ENCODE results near the gene TMEM130.

TMEM130 gene, protein sequence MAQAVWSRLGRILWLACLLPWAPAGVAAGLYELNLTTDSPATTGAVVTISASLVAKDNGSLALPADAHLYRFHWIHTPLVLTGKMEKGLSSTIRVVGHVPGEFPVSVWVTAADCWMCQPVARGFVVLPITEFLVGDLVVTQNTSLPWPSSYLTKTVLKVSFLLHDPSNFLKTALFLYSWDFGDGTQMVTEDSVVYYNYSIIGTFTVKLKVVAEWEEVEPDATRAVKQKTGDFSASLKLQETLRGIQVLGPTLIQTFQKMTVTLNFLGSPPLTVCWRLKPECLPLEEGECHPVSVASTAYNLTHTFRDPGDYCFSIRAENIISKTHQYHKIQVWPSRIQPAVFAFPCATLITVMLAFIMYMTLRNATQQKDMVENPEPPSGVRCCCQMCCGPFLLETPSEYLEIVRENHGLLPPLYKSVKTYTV

DNA sequence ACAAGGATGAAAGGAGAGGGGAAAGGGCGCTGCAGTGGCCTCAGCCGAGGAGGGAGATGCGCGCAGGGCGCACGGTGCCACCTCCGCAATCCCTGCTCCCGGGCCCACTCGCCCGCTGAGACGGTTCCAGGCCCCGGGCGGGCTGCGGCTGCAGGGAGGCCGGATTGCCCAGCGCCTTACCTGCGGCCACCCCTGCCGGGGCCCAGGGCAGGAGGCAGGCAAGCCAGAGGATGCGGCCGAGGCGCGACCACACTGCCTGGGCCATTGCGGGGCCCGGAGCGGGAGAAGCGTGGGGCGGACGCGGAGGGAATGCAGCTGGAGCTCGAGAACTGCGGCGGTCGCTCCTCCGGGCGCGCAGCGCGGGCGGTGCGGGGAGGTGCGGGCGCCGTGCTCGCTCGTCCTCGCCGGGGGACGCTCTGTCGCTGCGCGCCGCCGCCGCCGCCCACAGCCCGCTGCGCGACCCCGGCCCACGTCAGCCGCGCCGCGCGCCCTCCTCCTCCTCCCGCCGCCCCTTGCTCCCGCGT lies at the start of gene TMEM130:
Gene TMEM130, minus strand, starts transcription at position 418 of the 524 bp plus-strand sequence. Its CDS starts 153 bp downstream, at position 265.
- DNase-seq: peak in 7 of 56 donors; percentile 32 to 69 (median 63)

DNA sequence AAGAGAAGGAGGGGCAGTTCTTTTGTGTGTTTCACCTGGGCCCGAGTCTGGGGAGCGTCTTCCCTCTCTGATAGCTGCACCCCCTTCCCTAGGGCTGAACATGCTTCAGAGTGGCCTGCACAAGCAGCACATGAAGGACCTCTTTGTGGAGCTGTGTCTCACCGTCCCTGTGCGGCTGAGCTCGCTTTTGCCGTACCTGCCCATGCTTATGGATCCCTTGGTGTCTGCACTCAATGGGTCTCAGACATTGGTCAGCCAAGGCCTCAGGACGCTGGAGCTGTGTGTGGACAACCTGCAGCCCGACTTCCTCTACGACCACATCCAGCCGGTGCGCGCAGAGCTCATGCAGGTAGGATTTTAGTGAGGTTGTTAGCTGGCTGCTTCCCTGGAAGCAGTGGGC lies 47.5 kb upstream of the TMEM130 start:
- no peak for DNase-seq

DNA sequence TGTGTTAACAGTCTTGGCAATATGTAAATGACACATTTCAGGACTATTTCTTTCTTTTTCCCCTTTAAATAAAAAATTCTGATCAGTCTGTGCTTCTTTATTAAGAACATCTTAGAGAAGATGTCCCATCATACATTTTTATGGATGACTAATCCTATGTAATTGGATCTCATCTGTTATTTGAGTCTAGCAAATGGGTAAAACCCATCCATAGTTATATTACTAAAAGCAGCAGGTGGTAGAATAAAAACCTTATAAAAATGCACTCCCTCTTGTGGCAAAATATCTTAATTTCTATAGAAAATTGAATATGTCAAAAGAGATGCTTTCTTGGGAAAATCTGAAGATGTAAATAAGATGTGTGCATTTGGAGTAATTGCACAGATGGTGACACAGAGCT lies 43.8 kb upstream of the TMEM130 start:
- DNase-seq: no peak

DNA sequence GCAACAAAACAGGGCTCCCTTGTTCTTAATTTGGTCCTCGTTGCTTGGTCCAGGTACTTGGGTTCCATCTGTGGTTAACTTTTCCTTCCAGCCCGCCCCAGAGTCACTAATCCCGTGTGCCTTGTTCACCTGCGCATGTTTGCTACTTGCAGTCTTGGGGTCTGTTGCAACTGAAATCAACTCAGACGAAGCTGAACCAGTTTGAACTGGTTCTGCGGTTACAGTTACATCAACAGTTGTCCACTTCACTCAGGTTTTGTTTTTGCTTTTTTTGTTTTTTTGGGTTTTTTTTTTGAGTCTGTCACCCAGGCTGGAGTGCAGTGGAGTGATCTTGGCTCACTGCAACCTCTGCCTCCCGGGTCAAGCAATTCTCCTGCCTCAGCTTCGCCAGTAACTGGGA lies 43.2 kb upstream of the TMEM130 start:
- no peak for DNase-seq

DNA sequence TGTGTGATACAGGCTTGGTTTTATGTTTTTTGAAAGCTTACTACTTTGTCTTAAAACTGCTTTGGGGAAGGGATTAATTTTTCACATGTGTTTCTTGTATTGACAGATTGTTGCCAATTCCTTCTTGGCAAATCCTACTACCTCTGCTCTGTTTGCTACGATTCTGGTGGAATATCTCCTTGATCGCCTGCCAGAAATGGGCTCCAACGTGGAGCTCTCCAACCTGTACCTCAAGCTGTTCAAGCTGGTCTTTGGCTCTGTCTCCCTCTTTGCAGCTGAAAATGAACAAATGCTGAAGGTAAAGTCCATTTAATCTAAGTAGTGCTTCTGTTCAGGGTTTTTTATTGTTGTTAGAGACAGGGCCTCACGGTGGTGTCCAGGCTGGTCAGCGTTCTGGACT lies 42.1 kb upstream of the TMEM130 start:
- no peak for DNase-seq

DNA sequence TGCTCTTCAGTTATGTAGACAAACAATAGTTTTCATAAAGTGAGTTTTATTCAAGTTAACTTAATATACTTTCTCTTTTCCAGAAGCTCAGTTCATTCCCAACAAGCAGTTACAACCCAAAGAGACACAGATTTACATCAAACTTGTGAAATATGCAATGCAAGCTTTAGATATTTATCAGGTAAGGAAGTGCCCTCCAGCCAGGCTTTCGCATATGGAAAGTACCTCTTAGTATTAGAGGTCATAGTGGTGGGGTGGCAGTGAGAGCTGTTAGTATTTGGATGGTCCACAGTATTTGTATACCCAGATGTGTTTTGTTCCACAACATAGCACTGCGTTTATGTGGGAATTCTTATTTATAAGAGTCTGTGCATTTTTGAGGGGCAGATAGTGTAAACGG lies 40.6 kb upstream of the TMEM130 start:
- no peak for DNase-seq

DNA sequence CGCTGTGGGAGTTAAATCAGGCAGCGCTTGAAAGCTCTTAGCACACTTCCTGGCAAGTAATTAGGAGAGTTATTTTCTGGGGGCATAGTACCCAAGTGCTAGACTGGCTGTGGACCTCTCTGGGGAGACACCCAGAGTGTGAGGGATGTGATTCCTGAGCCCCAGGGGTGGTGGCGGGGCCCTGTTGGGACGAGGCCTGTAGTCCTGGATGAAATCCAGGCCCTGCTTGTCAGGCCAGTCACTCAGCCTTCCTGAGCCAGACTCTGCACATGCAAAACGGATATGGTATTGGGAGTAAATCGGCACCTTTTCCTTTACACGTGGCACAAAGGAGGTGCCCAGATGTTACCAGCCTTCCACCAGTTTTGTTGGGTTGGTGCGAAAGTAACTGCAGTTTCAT lies 39.7 kb upstream of the TMEM130 start:
- no peak for DNase-seq

DNA sequence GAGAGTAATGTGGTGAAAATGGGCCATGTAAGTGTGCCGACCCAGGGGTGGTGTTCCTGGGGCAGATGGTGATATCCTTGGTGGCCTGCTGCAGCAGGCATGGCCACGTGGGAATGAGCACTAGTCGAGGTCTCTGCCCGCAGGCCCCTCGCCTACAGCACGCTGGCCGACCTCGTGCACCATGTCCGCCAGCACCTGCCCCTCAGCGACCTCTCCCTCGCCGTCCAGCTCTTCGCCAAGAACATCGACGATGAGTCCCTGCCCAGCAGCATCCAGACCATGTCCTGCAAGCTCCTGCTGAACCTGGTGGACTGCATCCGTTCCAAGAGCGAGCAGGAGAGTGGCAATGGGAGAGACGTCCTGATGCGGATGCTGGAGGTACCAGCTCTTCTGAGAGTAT lies 38.8 kb upstream of the TMEM130 start:
- no peak for DNase-seq

DNA sequence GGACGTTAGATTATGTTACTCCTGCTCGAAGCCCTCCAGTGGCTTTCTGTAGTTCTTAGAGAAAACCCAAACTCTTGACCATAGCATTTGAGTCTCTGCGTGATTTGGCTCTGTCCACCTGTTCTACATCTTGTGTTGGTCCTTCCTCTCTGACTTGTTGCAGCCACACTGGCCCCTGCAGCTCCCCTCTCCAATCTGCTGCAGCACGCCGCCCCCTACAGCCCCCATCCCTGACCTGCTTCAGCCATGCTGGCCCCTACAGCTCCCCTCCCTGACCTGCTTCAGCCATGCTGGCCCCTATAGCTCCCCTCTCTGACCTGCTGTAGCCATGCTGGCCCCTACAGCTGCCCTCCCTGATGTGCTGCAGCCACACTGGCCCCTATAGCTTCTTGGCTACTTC lies 37.8 kb upstream of the TMEM130 start:
- DNase-seq: no peak

DNA sequence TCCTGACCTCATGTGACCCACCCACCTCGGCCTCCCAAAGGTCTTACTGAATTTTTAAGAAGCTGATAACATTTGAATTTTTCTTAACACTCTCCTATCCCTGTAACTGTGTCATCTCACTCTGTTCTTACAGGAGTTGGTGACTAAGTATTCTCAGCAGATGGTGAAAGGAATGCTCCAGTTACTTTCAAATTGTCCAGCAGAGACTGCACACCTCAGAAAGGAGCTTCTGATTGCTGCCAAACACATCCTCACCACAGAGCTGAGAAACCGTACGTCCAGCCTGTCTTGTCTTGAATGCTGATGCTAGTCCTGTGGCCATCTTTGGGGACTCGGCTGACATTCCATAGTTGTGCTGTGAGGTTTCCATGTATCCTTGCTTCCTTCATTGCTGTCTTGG lies 33.4 kb upstream of the TMEM130 start:
- no peak for DNase-seq

DNA sequence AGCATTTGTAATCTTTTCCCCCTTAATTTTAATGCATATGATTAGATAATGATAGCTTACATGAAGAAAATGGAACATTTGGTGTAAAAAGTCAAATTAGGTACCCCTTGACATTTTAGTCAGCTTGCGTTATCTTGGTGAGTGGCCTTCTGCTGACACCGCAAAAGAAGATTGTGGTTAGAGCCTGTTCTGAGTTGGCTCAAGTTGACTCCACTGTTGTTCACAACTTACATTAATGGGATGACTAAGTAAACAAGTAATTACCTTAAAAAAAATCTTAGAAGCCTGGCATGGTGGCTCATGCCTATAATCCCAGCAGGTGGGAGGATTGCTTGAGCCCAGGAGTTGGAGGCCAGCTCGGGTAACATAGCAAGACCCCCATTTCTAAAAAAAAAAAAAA lies 32.7 kb upstream of the TMEM130 start:
- no peak for DNase-seq

DNA sequence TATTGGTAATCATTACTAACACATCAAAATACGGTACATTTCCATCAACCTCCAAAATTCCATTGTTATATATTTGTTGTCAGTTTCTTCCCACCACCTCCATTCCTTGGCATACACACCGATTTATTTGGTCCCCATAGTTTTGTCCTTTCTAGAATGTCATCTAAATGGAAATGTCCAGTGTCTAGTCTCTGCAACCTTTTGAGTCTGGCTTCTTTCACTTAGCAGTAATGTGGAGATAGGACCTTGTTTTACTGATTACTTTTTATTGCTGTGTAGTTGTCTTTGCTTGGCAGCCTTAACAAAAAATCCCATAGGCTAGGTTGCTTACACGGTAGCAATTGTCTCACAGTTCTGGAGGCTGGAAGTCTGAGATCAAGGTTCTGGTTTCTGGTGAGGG lies 31.0 kb upstream of the TMEM130 start:
- DNase-seq: no peak

DNA sequence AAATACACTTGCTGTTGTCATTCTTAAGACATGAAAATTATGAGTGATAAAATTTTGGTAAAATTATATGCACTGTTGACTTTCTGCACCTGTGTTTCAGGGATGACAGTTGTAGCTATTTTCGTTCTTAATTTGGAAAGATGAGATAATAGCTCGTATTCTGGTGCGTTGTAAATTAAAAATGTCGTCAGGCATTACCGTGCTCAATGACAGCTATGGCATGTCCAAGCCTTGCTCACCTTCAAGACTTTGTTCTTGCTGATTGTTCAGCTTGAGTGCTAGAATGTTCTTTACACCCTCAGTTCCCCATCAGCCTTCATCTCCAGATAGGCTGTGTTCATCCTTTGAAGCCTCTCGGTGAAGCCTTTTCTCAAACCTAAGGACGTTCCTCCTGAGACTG lies 30.0 kb upstream of the TMEM130 start:
- no peak for DNase-seq

DNA sequence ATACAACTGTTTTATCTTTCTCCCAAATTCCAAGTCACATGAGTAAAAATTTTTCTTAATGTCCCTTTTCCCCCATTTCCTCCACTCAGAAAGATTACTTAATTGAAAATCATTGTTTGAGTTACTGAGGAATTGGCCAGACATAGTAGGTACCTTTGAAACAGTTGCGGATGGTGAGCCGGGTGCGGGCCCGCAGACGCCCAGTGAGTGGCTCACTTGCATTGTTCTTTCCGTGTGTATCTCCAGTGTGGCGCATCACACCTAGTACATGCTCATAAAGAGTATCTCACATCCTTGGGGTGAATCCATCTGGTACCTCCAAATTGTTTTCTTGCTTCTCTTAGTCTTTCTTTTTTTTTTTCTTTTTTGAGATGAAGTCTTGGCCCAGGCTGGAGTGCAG lies 22.8 kb upstream of the TMEM130 start:
- DNase-seq: no peak

DNA sequence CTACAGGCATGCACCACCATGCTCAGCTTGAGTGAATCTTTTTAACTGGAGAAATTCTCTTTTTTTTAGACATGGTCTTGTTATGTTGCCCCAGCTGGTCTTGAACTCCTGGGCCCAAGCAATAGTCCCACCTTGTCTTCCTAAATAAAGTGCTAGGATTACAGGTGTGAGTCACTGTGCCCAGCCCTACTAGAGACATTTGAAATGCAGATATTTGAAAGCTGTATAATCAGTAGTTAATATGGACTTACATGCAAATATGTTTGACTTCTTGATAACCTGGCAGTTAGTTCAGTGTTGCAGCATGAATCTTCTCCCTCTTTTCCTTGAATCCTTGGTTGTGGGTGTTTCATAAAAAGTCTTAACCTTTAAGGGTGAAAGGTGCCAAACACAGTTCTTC lies 17.2 kb upstream of the TMEM130 start:
- no peak for DNase-seq

DNA sequence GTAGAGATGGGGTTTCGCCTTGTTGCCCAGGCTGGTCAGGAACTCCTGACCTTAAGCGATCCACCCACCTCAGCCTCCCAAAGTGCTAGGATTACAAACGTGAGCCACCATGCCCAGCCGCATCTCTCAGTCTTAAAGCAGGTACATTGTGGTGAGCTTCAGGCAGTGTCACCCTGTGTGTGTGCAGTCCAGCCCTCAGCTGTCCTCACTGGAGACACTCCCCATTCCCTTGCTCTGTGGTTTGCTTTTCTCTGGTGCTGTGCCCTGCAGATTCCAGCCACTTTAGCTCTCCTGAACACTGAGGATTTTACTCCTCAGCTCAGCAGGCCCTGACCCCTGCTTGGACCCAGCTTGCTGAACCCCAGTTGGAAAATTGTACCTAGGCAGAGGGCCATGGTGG lies 14.6 kb upstream of the TMEM130 start:
- DNase-seq: no peak

DNA sequence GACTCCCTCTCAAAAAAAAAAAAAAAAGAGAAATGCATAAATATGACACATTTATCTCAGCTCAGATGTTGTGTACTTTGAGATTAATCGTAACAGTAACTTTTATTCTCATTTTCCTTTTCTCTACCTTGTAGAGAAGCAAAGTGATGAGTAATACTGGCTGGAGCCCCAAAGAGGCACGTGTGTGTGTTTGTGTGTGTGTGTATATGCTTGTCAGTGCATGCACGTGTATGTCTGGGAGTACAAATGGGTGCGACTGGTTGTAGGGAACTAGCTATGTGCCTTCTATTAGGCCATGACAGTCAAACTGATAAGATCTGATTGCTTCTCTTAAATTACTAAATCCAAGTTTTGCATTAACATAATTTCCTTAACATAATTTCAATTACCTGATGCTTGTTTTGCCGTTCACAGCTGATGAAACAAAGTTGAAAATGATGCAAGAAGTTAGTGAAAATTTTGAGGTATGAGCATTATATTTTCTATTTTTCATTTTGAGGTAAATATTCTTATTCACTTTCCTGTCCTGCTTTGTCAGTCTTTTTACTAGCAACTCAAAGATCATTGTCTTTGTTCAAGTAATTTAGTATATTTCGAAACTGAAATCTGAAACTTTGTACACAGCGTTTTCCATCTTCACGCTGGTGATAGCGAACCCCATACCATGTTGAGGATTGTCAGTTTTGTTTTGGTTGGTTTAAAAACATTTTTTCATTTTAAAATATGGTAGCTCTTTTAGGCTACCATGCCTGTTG lies 11.9 kb upstream of the TMEM130 start:
- DNase-seq: no peak

DNA sequence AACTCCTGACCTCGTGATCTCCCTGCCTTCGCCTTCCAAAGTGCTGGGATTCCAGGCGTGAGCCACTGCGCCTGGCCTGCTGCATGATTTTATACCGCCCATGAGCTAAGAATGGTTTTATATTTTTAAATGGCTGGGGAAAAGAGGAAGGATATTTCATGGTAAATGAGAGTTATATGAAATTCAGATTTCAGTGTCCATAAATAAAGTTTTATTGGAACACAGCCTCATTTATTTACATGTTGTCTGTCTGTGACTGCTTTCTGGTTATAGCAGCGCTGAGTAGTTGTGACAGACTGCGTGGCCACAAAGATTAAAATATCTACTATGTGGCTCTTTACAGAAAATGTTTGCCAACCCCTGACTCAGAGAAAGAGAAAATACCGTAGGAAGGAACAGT lies 10.7 kb upstream of the TMEM130 start:
- DNase-seq: no peak

DNA sequence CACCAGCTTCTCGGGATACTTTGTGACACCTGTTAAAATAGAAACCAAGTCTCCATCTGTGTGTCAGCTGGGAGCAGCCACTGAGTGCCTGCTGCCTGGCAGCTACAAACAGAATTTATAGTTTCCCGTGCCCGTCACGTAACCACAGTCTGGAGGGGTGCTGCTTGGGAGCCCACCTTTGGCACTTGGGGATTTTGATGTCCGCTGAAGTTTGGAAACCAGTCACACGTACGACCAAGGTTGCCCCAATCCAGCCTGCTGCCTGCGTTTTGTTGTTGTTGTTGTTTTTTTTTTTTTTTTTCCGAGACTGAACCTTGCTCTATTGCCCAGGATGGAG lies 10.1 kb upstream of the TMEM130 start:
- no peak for DNase-seq

DNA sequence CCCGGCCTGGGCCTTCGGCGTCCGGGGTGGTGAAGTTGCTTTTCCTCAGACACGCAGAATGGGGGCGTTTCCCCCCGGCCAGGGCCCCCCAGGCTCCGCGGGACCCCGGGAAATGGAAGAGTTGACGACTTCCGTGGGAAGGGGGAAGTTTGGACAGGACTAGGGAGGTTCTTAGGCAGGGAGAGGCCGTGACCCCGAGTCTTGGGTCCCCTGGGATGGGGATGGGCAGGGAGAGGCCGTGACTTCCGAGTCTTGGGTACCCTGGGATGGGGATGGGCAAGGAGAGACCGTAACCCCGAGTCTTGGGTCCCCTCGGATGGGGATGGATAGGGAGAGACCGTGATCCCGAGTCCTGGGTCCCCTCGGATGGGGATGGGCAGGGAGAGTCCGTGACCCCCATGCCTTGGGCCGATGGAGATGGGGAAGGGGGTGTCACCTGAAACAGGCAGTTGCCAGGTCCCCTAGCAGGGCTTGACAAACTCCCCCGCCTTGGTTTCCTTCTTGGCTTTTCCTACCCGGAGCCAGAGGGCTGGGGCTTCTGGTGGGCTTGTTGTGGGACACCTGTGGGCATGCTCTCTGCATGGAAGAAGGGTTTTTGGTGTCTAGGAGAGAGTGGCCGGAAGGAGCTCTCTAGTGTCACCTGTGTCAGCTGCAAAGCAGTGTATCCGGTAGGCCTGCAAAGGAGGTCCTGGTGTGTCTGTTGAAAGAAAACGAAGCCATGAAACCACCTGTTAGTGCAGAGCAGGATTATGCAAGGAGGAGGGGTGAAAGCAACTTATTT lies 9.6 kb upstream of the TMEM130 start:
- peak in 6 of 56 donors; percentile 6 to 30 (median 12) for DNase-seq

DNA sequence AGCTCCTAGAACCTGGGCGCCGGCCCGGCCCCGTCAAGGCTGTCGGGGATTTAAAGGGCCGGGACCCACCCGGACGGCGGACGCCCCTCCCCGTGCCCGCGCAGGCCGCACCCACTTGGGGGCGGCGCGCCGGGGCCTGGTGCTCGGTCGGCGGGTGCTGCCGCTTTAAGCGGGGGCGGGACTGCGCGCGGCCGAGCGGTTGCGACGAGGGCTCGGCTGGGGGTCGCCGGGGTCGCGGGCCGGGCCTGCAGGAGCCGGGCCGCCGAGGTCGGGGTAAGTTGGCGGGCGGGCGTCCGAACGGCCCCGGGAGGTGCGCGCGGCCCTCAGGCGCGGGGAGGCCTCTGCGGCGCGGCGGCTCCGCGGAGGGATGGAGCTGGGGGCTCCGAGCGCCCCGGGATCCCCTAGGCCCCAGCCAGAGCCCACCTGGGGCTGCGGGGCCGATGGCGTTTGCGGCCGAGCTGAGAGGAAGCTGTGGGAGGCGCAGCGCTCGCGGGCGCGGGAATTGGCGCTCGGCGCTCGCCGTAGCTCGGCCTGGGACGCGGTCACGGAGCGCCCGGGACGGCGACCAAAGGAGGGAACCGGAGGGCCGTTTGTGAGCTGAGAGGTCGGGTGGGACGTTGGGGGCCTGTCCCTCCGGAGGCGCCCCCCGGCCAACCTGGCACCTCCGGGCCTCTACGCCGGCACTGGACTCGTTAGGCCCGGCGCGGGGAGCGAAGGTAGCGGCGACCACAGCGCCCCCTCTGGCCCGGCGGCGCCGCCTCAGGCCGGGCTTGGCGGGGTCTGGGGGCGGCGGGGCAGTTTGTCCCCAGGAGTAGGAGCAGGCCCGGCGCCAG lies 8.8 kb upstream of the TMEM130 start, which contains the start of gene TRRAP:
Gene TRRAP, plus strand, starts transcription at position 168 of the 833 bp plus-strand sequence. CDS start 2,619 bp downstream, outside the sequence.
- peak in 47 of 56 donors; percentile 9 to 84 (median 49) for DNase-seq

Measured in nucleus accumbens (tissue), 56 donors.